ENCODE results near the gene SMARCA5.

DNA sequence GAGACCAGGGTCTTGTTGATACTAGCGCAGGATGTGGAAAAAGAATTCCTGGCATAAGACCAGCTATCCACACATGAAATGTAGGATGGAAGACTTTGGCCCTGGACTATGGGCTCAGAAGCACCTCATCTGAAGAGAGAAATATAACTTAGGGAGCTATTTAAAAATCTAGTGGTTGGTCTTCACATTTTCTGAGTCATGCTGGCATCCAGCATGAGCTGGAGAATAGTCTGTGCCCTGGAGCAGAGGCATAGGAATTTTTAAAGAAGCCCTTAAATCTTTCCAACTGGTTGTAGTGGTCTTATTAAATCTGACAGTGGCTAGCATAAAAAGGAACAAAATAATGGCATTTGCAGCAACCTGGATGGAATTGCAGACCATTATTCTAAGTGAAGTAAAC, 86.3 kb downstream of the SMARCA5 start:
- TF ChIP-seq, protein P1, sequence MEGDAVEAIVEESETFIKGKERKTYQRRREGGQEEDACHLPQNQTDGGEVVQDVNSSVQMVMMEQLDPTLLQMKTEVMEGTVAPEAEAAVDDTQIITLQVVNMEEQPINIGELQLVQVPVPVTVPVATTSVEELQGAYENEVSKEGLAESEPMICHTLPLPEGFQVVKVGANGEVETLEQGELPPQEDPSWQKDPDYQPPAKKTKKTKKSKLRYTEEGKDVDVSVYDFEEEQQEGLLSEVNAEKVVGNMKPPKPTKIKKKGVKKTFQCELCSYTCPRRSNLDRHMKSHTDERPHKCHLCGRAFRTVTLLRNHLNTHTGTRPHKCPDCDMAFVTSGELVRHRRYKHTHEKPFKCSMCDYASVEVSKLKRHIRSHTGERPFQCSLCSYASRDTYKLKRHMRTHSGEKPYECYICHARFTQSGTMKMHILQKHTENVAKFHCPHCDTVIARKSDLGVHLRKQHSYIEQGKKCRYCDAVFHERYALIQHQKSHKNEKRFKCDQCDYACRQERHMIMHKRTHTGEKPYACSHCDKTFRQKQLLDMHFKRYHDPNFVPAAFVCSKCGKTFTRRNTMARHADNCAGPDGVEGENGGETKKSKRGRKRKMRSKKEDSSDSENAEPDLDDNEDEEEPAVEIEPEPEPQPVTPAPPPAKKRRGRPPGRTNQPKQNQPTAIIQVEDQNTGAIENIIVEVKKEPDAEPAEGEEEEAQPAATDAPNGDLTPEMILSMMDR (IDR thresholded peaks at IDR 0.05) = no peak
- no peak for TF ChIP-seq EP300 (IDR thresholded peaks at IDR 0.05)
